Islet of Langerhans (tissue), 1 donor: ENCODE results near the gene EME1.
"Not testable (repeated sequence)": the region's sequence is repeated elsewhere in the genome, so short reads cannot be mapped to it uniquely, and the experiment has no call there.

Experiments
- FAIRE-seq: peaks from one replicate; lab custom pipeline; 2011; peaks lifted over from hg19 to GRCh38; lab: Jason Lieb, UNC

Gene EME1

GRCh38 chr17:50394711-50395110, 21.7 kb downstream of the EME1 start:
- no peak for FAIRE-seq

- no peak for FAIRE-seq
Measured at GRCh38 chr17:50396261-50397110, 23.5 kb downstream of the EME1 start.

- FAIRE-seq: no peak
Measured at GRCh38 chr17:50397111-50397918, 24.3 kb downstream of the EME1 start, which contains the start of gene LRRC59. Gene LRRC59, minus strand, starts transcription at chr17:50397523. Its CDS starts 206 bp downstream, at chr17:50397317.

GRCh38 chr17:50397919-50398285, 24.9 kb downstream of the EME1 start:
- FAIRE-seq: no peak

- not testable (repeated sequence) for FAIRE-seq
Measured at GRCh38 chr17:50398672-50399071, 25.6 kb downstream of the EME1 start.

- not testable (repeated sequence) for FAIRE-seq
Measured at GRCh38 chr17:50399591-50399990, 26.6 kb downstream of the EME1 start.

GRCh38 chr17:50405351-50405750, 32.3 kb downstream of the EME1 start:
- not testable (repeated sequence) for FAIRE-seq

GRCh38 chr17:50406578-50406977, 33.5 kb downstream of the EME1 start:
- FAIRE-seq: no peak

- no peak for FAIRE-seq
Measured at GRCh38 chr17:50407921-50408320, 34.9 kb downstream of the EME1 start.

GRCh38 chr17:50412188-50412732, 39.2 kb downstream of the EME1 start:
- no peak for FAIRE-seq

GRCh38 chr17:50414808-50415207, 41.8 kb downstream of the EME1 start:
- no peak for FAIRE-seq

GRCh38 chr17:50419577-50419976, 46.5 kb downstream of the EME1 start:
- FAIRE-seq: not testable (repeated sequence)

- FAIRE-seq: no peak
Measured at GRCh38 chr17:50420419-50421112, 47.5 kb downstream of the EME1 start.

GRCh38 chr17:50421308-50422051, 48.5 kb downstream of the EME1 start:
- no peak for FAIRE-seq

GRCh38 chr17:50422738-50423137, 49.7 kb downstream of the EME1 start:
- no peak for FAIRE-seq

- no peak for FAIRE-seq
Measured at GRCh38 chr17:50423553-50424159, 50.6 kb downstream of the EME1 start.

GRCh38 chr17:50424246-50424995, 51.4 kb downstream of the EME1 start:
- no peak for FAIRE-seq

GRCh38 chr17:50424996-50425681, 52.1 kb downstream of the EME1 start:
- FAIRE-seq: no peak

- FAIRE-seq: no peak
Measured at GRCh38 chr17:50425682-50426471, 52.8 kb downstream of the EME1 start, which contains the start of gene ACSF2. Gene ACSF2, plus strand, starts transcription at chr17:50426218. Its CDS starts 44 bp downstream, at chr17:50426262.
